GM18526 (cell line): ENCODE data around the gene DIO2.

Source experiments
- POLR2A ChIP-seq: IDR thresholded peaks from 3 replicates; pipeline ENCODE4 v1.6.1; 2011; ENCODE audit not compliant: insufficient read length; ENCODE audit errors: extremely low read depth

DIO2 gene

DNA sequence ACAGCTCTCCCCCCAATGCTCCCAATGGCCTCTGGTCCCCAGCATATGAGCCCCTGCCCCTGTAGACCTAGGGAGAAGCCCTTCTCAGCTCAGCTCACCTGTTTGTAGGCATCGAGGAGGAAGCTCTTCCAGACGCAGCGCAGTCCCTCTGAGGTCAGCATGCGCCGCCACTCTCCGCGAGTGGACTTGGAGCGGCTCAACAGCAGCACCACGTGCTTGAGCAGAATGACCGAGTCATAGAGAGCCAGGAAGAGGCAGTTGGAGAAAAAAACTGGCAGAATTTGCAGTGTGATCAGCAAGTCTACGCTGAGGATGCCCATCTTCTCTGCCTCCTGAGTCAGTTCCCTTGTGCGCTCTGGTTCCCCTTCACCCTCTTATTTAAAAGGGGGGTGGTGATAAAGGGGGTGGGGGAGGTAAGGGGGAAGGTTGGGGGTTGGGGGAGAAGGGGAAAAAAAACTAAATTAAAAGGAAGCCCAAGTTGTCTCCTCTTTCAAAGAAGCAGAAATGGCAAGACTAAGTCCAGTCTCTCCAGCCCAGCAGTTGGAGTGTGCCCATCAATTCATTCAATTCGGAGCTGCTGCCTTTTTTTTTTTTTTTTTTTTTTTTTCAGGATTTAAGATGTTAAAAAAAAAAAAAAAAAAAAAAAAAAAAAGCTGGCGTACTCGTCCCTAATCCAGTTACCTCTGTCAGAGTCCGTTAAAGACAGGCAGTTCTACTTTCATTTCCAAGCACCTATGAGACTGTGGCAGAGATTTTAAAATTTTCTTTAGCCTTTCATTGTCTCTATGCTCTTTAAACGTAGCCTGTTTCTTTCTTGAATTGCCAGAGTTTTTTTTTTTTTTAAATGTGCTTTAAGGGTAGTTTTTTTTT lies at the start of gene DIO2:
Gene DIO2 (minus strand): TSS at position 352 of the 870 bp plus-strand sequence. CDS start 32 bp downstream, at position 320.
- TF ChIP-seq POLR2A = no peak

DNA sequence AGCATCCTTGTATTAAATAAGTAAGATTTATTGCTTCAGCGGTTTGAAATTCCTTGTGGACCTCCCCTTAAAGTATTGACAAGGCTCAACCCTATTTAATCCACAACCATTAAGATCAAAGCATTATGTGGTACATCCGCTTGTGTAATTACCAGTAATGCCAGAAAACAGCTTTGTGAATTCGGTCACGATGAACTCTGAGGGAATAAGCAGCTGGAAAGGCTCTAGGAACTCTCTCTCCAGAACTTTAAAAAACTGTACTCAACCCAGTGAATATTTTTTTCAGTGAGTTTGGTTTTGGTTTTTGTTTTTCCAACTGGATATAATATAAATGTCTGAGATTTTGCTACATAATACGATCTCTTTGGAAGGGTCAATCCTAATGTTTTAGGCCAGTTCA lies 49.3 kb upstream of the DIO2 start:
- TF ChIP-seq POLR2A = no peak

DNA sequence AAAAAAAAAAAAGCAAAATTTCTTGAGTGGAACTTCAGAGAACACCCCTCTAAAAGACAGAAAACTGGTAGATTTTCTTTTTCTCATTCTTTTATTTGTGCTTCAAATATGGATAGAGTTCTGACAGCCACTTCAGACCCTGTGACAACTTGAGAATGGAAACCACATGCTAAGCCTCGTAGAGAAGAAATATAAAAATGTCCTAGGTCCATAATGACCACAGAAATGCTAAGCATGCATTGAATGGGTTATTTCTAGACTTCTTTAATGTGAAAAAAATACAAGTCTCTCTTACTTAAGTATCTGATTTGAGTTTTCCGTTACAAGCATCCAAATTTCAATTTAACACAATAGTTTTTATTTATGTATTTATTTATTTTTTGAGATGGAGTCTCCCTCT lies 28.3 kb upstream of the DIO2 start:
- TF ChIP-seq POLR2A = no peak

DNA sequence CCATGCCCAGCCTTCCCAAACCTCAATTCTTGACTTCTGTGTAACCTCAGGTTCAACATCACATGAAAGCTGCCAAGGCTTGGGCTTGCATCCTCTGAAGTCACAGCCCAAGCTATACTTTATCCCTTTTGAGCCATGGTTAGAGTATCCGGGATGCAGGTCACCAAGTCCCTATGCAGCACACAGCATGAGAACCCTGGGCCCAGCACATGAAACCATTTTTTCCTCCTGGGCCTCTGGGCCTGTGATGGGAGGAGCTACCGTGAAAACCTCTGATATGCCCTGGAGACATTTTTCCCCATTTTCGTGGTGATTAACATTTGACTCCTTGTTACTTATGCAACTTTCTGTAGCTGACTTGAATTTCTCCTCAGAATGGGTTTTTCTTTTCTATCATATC lies 25.8 kb upstream of the DIO2 start:
- TF ChIP-seq POLR2A = no peak

DNA sequence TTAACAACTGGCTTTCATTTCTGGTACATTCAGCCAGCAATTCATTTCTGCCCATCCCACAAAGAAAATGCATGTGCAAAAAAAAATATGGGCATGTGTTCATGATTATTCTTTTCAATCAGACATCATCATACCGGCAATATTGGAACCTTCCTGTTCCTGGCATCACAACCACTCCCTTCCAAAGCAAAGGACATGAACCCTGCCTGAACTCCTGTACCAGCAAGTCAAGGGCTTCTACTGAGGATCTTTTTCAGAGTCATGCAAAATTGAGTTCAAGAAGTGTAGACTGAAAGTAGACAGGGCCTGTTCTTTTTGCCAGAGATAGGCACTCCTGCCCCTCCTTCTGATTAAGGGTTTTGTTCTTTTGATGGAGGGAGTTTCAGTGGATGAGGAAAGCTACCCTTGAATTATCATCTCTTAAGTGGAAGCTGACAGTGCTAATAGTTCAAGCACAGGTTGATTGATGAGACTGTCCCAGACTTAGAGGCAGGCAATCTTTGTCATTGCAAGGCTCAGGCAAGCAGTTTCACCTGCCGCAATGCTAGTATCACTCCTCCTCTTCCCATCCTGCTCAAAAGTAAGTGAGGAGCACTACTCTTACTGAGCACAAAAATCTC lies 22.3 kb upstream of the DIO2 start:
- TF ChIP-seq POLR2A = no peak

DNA sequence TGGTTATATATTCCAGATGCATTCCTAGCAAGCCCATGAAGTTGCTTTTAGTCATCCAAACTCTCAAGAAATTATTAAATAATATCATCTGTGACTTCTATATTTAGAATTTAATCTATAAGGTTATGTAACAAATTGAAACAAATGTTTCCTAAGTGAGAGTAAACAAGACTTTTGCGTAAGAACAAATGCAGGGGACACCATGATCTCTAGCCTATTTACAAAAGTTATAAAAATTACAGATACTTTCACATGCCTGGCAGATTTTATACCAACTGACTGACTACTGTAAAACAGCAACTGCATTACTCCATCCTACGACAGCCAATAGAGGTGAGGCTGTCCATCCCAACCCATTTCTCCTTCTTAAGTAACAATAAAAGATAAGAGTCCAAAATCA lies 20.4 kb upstream of the DIO2 start:
- no peak for TF ChIP-seq POLR2A

DNA sequence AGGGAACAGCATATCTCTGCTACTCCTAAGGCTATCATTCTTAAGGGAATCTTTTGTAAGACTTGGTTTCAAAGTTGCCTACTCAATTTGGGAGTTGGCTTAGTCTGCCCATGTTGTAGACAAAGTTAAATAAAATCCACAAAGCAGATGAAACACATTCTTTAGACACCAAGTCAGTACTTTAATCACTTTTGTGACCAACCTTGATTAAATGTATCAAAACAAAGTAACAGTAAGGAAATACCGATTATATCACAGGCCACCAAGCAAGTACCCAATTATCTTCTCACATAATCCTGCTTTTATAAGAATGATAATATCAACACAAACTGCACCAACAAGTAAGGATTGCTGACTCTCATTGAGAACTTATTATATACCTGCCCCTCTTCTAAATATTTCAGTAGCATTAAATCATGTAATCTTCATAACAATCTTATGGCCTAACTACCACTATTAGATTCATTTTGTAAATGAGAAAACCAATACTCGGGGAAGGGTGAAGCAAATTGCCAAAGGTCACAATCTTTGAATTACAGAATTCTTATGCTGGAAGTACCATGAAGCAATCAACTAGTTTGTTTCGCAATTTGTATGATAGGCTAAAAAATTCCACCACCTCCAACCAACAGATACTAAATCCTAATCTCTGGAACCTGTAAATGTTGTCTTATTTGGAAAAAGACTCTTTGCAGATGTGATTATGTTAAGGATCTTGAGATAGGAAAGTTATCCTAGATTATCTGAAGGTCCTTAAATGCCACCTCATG lies 12.6 kb upstream of the DIO2 start:
- TF ChIP-seq POLR2A = no peak

DNA sequence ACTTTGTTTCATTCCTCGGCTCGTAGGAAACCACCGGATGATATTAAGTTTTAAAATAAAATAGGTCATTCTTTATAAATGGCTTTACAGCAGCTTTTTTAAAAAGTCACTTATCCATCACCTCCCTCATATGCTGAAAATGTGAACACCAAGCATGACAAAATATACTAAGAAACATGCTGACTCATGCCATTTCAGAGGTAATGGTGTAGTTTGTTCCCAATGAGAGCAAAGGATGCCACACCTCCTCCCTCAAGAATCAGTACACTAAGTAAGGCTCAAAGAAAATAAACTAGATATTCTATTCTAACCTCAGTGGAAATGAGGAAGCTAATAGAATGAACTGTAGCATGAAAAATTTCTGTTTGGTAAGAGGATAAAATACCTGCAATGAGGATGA lies 5.5 kb upstream of the DIO2 start:
- no peak for TF ChIP-seq POLR2A

DNA sequence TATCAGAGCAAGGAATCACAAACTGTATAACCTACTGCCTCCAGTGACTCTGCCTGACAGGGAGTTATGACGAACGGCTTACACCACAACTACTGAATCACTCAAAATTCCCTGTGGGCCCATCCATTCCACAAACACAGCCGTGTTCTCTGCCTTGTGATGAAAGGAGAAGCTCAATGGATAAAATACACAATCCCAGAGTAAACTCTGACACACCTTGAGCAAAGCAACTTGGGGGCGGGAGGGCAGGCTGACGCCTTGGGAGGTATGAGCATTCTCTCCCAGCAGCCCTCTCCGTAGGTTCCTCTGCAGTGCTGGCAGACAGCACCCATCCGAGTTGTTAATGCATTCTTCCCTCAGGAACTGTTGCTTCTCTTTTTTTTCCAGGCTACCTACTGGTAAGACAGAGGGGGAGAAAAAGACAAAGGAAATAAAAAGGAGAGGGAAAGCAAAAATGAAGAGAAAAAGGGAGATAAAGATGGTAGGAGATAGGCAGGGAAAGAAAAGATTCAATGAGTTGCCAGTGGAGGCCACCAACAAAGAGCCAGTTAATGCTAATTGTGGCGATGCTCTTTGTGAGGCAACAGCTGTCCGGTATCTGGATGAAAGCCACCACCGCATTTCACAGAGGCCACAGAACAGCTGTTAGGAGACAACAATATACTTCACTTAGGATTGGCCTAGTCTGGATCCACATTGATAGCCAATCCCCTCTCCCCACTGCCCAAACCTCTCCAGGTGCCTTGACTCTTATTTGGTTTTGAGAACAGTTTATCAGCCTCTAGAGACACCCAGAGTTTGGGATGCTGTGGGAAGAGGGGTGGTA lies 4.7 kb upstream of the DIO2 start:
- TF ChIP-seq POLR2A = no peak

DNA sequence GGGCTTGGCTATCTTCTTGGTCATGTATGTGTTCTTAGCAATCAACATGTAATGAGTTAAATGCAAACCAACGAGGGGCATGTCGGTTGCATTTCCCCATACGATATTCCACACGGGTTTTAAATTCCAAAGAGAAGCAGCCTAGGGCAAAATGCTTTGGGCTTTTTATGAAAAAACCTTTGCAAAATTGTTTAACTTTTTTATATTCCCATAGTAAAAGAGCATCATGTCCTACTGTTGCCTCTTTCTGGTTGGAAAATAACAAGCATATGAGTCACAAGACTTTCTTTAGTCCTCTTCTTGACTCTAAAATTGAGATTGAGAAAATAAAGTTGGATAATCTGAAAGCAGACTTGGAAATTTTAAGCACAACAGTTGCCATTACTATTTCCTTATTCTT lies 3.8 kb upstream of the DIO2 start:
- no peak for TF ChIP-seq POLR2A

DNA sequence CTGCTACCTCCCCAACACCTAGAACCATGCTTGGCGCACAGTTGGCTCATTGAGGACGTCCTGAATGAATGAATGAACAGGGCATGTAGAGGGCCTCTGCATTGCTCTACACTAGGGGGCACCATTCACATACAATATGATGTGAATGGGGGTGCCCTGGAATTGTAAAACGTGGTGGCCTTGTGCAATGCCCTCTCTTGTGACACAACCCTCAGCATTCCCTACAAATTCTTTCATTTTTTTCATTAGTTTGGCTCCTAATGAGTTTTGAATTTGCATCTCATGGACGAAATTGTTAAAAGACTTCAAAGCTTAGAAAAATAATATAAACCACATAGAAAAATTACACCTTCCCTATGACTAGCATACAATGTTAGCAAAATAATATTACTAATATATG lies 2.3 kb upstream of the DIO2 start:
- TF ChIP-seq POLR2A = no peak

DNA sequence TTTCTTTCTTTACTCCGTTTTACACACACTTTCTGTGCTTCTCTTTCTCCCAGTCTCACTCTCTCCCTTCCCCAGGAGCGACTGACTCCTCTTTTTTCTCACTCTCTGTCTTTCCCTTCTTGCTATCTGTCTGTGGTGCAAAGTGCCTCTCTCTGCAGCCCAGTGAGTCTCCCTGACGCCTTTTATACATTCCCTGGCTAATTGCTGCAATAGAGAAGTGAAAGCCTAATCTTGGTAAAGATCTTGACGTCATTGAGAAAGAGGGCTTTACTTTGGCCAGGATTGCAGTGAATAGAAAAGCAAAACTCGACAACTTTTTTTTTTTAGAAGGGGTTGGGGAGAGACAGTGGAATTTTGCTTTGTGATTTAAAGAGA lies 706 bp upstream of the DIO2 start:
- TF ChIP-seq POLR2A = no peak

DNA sequence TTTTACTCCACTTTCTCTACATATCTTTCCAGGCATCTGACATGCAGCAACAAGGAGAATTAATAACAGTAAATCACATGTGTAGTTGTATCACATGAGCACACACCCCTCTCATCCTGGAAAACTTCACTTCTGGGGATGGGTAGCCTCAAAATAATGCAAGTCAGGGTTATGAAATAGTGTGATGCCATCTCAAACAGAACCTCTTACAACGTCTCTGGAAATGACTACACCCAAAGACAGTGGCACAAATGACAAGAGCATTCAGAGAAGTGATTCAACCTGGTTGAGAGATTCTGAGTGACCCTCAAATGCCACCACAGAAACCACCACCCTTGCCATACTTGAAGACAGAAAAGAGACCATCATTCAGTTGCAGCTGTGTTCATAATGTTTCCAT lies 2.8 kb downstream of the DIO2 start:
- no peak for TF ChIP-seq POLR2A

DNA sequence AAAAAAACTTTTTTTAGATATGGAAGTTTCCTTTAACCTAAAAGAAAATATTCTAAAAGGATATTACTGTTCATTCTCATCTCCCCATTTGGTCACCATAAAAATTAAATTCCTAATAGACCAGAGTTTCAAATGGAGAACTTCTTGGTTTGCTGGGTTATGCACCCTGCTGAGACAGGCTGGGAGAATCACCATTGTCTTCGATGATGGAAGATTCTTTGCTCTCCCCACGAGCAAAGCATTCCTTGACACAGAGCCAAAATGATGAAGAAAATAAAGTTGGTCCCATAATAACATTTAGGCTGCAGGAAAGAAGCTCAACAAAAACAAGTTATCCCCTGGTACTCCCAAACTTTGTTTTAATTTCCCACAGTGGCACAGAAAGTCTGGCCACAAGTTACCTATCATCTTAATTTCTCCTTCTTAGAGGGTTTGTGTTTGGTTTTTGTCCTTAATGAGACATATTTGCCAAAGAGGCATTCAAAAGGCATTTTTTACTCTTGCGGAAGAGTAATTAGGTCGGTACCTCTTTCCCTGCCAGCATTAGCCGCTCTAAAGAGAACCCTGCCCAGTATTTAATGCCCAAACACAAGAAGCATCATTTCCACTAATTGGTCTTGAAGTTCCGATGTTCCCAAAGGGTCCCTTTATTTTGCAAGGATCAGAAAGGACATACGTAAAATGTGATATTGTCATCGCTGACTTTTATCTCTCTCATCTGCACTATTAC lies 4.8 kb downstream of the DIO2 start:
- no peak for TF ChIP-seq POLR2A

DNA sequence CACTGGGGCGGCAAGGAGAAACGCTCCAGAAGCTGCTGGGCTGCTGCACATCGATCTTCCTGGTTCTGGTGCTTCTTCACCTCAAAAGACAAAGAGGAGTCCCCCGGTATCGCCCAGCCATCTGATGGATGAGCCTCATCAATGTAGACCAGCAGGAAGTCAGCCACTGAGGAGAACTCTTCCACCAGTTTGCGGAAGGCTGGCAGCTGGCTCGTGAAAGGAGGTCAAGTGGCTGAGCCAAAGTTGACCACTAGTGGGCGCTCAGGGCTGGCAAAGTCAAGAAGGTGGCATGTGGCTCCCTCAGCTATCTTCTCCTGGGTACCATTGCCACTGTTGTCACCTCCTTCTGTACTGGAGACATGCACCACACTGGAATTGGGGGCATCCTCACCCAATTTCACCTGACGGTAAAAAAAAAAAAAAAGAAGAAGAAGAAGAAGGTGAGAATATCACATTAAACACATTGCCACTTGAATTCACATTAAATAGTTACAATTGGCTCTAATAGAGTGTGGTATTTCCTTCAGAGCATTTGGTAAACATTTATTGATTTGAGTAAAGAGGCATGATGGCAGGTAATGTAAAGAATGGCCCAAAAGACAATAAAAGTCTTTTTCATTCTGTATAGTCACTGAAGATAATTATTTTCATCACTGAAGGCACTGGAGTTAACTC lies 8.3 kb downstream of the DIO2 start:
- no peak for TF ChIP-seq POLR2A

DNA sequence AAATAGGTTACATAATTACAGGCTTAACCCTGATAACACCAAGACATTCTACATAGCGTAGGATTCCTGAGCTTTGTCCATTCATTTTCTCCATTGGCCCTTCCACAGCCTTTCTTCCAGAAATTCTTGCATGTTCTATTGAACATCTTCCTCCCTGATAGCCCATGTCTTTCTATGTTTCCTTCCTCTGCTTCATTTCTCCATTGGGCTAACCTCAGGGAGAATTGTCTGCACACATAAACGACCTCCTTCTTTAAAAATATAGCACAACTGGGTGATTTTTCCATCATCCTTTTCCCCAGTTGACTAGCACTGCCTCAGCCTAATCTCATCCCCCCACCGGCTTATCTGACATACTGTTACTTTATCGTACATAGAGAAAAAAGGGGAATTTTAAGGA lies 11.2 kb downstream of the DIO2 start:
- no peak for TF ChIP-seq POLR2A
